Liver (tissue), 9 donors: ENCODE measurements around the gene ERICH2. TPM values are rescaled to one million over a fixed set of nuclear protein-coding genes. Genes with fewer than 3 reads are reported as not detected.

Experiments
- DNase-seq: peaks from one replicate; pipeline ENCODE4 v3.0.0-alpha.2; 2017; ENCODE audit warnings: low spot score
- H3K27ac ChIP-seq, 2 donors: one replicate each; pipeline ENCODE4 v1.7.0; 2013; ENCODE audit warnings: inconsistent platforms in 2 of 2, low read length in 2 of 2, control low read depth in 1 of 2, low read depth in 1 of 2, mild to moderate bottlenecking in 1 of 2
- H3K27me3 ChIP-seq, 4 donors: one replicate each; pipeline versions ENCODE4 v1.6.1 to v1.7.0; 2013; ENCODE audit warnings: low read length in 3 of 4, inconsistent platforms in 1 of 4, mild to moderate bottlenecking in 1 of 4, moderate library complexity in 1 of 4; ENCODE audit not compliant: control insufficient read depth in 4 of 4, insufficient read depth in 4 of 4
- H3K36me3 ChIP-seq, 4 donors: one replicate each; pipeline versions ENCODE4 v1.6.1 to v1.7.0; 2013; ENCODE audit warnings: low read length in 3 of 4, mild to moderate bottlenecking in 3 of 4, low read depth in 1 of 4, moderate library complexity in 1 of 4; ENCODE audit not compliant: control insufficient read depth in 4 of 4, insufficient read depth in 3 of 4
- H3K4me1 ChIP-seq, 4 donors: one replicate each; pipeline versions ENCODE4 v1.6.1 to v1.7.0; 2013; ENCODE audit warnings: low read length in 3 of 4, mild to moderate bottlenecking in 3 of 4, moderate library complexity in 1 of 4; ENCODE audit not compliant: control insufficient read depth in 4 of 4, insufficient read depth in 4 of 4
- H3K4me3 ChIP-seq, 3 donors: one replicate each; pipeline versions ENCODE4 v1.6.1 to v1.7.0; 2013; ENCODE audit warnings: low read length in 3 of 3, control low read depth in 1 of 3, low read depth in 1 of 3, mild to moderate bottlenecking in 1 of 3
- H3K9ac ChIP-seq, 2 donors: one replicate each; pipeline ENCODE4 v1.7.0; 2013; ENCODE audit warnings: low read length in 2 of 2, mild to moderate bottlenecking in 2 of 2, moderate library complexity in 2 of 2, control low read depth in 1 of 2, low read depth in 1 of 2
- H3K9me3 ChIP-seq, 4 donors: one replicate each; pipeline versions ENCODE4 v1.6.1 to v1.7.0; 2013; ENCODE audit warnings: low read length in 3 of 4; ENCODE audit not compliant: control insufficient read depth in 4 of 4
- EGR1 ChIP-seq, 2 donors: IDR thresholded peaks; 2 replicates each; pipeline ENCODE4 v1.6.1; 2016 to 2018; ENCODE audit warnings: antibody characterized with exemption in 2 of 2, low read depth in 2 of 2
- FOXA1 ChIP-seq: IDR thresholded peaks from 2 replicates; pipeline ENCODE4 v1.6.1; 2016; ENCODE audit warnings: antibody characterized with exemption
- FOXA2 ChIP-seq: IDR thresholded peaks from 2 replicates; pipeline ENCODE4 v1.6.1; 2016; ENCODE audit warnings: antibody characterized with exemption
- GABPA ChIP-seq, 2 donors: IDR thresholded peaks in 1 of 2; conservative IDR thresholded peaks in 1 of 2; 2 replicates each; pipeline ENCODE4 v1.6.1; 2016; ENCODE audit warnings: antibody characterized with exemption in 2 of 2, mild to moderate bottlenecking in 1 of 2, moderate library complexity in 1 of 2
- HNF4A ChIP-seq, 2 donors: conservative IDR thresholded peaks; 2 replicates each; pipeline ENCODE4 v1.6.1; 2016; ENCODE audit warnings: antibody characterized with exemption in 2 of 2, mild to moderate bottlenecking in 2 of 2
- HNF4G ChIP-seq: IDR thresholded peaks from 2 replicates; pipeline ENCODE4 v1.6.1; 2016; ENCODE audit warnings: antibody characterized with exemption
- JUND ChIP-seq, 2 donors: IDR thresholded peaks; 2 replicates each; pipeline ENCODE4 v1.6.1; 2016; ENCODE audit warnings: antibody characterized with exemption in 2 of 2
- NR2F2 ChIP-seq: IDR thresholded peaks from 2 replicates; pipeline ENCODE4 v1.6.1; 2016; ENCODE audit warnings: antibody characterized with exemption
- RAD21 ChIP-seq, 2 donors: IDR thresholded peaks; 2 replicates each; pipeline ENCODE4 v1.6.1; 2016; ENCODE audit warnings: antibody characterized with exemption in 2 of 2, mild to moderate bottlenecking in 2 of 2
- RXRA ChIP-seq, 2 donors: IDR thresholded peaks; 2 replicates each; pipeline ENCODE4 v1.6.1; 2017 to 2018; ENCODE audit warnings: antibody characterized with exemption in 2 of 2, mild to moderate bottlenecking in 1 of 2
- SP1 ChIP-seq: IDR thresholded peaks from 2 replicates; pipeline ENCODE4 v1.6.1; 2018; ENCODE audit warnings: antibody characterized with exemption, mild to moderate bottlenecking
- TAF1 ChIP-seq: conservative IDR thresholded peaks from 2 replicates; pipeline ENCODE4 v1.6.1; 2016; ENCODE audit warnings: antibody characterized with exemption, mild to moderate bottlenecking
- YY1 ChIP-seq: IDR thresholded peaks from 2 replicates; pipeline ENCODE4 v1.6.1; 2016; ENCODE audit warnings: antibody characterized with exemption, mild to moderate bottlenecking
- WGBS: extraction: QIAGEN DNeasy Blood & Tissue Kit; methylation state at CpG from one replicate; pipeline ENCODE4 v1.1.7; 2013; 5-methylcytosine and 5-hydroxymethylcytosine counted together
- polyA plus RNA-seq, 2 donors: library from polyadenylated mRNA; stranded (reverse) in 1 of 2; unstranded in 1 of 2; fragments of 200-250 nt in 1 of 2; fragments of >200 nt in 1 of 2; fragmentation: Nextera tagmentation in 1 of 2; extraction: Ambion mirVana in 1 of 2; gene quantifications; one replicate each; pipeline versions ENCODE4 v1.2.1 to v1.2.3, GENCODE V29; 2013 to 2015
- total RNA-seq, 2 donors: library from RNA; depleted of rRNA; stranded (reverse); fragments of >200 nt; gene quantifications; one replicate each; pipeline ENCODE4 v1.2.3, GENCODE V29; 2014
- TF ChIP-seq, protein P1 (sequence below): IDR thresholded peaks from 2 replicates; pipeline ENCODE4 v1.6.1; 2016; ENCODE audit warnings: antibody characterized with exemption
- TF ChIP-seq, protein P2 (sequence below): IDR thresholded peaks from 2 replicates; pipeline ENCODE4 v1.6.1; 2016; ENCODE audit warnings: antibody characterized with exemption
- TF ChIP-seq, protein P3 (sequence below): IDR thresholded peaks from 2 replicates; pipeline ENCODE4 v1.6.1; 2016; ENCODE audit warnings: antibody characterized with exemption, mild to moderate bottlenecking
- TF ChIP-seq, protein P4 (sequence below): fragments of 150-350 bp; IDR thresholded peaks from 2 replicates; pipeline ENCODE4 v1.5.1; 2017; ENCODE audit warnings: improper control_type of control experiment, low read depth, low read length; ENCODE audit not compliant: missing input control
- TF ChIP-seq, protein P5 (sequence below): IDR thresholded peaks from 2 replicates; pipeline ENCODE4 v1.6.1; 2016; ENCODE audit warnings: antibody characterized with exemption
- donor health status: healthy.
- donor health status: healthy.
- donor health status: healthy.
- donor health status: healthy.
- donor health status: healthy.

Gene ERICH2
- total and polyA plus RNA-seq, 4 donors, result 0.39 to 3.0 (median 0.42) TPM; not detected in 1

DNA sequence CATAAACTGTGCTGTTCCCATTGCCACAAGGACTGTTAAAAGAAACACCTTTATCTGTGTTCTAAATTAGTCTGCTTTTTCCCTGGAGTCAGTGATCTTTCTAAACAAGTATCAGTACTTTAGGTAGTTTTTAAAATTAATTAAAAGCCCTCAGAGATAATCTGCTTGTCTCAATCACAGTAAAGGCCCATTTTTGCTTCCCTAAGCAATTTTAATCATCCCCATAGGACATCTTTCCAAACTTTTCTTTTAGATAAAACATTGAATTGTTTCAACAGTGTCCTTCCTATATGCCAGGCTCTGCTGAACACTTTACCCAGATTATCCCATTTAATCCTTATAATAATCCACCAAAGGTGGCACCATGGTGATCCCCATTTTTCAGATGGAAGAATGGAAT lies 3.9 kb downstream of the ERICH2 start (continued):
- TF ChIP-seq NR2F2, result no peak
- no peak for TF ChIP-seq HNF4G
- no peak for TF ChIP-seq RXRA (IDR thresholded peaks at IDR 0.05)
- TF ChIP-seq FOXA2, result no peak
- TF ChIP-seq, protein P1, sequence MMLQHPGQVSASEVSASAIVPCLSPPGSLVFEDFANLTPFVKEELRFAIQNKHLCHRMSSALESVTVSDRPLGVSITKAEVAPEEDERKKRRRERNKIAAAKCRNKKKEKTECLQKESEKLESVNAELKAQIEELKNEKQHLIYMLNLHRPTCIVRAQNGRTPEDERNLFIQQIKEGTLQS, result no peak
- no peak for TF ChIP-seq GABPA (IDR thresholded peaks at IDR 0.05 in 1 of 2, conservative IDR thresholded peaks at IDR 0.05 in 1 of 2)
- TF ChIP-seq, protein P2, sequence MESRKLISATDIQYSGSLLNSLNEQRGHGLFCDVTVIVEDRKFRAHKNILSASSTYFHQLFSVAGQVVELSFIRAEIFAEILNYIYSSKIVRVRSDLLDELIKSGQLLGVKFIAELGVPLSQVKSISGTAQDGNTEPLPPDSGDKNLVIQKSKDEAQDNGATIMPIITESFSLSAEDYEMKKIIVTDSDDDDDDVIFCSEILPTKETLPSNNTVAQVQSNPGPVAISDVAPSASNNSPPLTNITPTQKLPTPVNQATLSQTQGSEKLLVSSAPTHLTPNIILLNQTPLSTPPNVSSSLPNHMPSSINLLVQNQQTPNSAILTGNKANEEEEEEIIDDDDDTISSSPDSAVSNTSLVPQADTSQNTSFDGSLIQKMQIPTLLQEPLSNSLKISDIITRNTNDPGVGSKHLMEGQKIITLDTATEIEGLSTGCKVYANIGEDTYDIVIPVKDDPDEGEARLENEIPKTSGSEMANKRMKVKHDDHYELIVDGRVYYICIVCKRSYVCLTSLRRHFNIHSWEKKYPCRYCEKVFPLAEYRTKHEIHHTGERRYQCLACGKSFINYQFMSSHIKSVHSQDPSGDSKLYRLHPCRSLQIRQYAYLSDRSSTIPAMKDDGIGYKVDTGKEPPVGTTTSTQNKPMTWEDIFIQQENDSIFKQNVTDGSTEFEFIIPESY, result no peak
- TF ChIP-seq EGR1 (IDR thresholded peaks at IDR 0.05; ENCODE audit: low read depth in 2 of 2), result no peak

DNA sequence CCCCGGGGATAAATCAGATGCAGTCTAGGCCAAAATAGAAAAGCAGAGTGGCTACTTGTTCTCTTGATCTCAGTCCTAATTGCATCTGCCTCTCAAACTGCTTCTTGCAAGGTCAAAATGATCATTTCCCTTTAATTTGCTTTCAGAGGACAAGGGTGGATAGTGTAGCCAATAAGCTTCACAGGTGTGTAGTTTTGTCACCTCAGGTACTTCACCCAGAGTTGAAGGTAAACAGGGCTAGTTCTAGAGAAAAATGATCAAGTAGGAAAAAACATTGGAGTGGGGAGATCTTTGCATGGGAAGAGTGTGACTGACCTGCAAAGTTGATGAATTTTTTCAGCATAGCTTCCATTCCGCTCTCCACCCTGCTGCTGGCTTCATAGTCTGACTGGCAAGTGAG lies 8.7 kb downstream of the ERICH2 start:
- DNase-seq, result no peak

DNA sequence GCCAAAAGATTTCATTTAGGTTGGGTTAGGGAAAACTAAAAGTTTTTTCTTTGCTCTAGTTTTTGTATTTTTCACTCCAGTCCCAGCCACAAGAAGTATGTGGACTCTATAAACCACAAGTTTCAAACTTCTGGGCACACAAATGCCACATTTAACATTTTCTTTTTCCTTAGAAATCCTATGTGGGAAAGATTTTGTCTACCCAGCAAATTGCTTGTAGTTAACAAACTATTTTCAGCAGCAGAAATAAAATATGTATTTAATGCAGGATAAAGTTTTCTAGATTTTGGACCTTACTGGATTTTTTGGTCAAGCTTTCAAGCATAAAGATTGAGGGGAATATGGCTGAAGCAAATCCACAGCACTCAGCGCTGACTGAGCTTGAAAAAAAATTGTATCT lies 9.1 kb downstream of the ERICH2 start:
- H3K9me3 ChIP-seq, result no peaks in the 10 kb centered on the region
- no peak overlapping the region for H3K4me3 ChIP-seq
- no peak overlapping the region for H3K9ac ChIP-seq
- H3K36me3 ChIP-seq, result no peaks in the 10 kb centered on the region
- peaks cover 0 to 1% (median 0%) of the 10 kb centered on the region in 4 donors for H3K4me1 ChIP-seq
- no peak for TF ChIP-seq GABPA (IDR thresholded peaks at IDR 0.05 in 1 of 2, conservative IDR thresholded peaks at IDR 0.05 in 1 of 2)
- TF ChIP-seq, protein P3, sequence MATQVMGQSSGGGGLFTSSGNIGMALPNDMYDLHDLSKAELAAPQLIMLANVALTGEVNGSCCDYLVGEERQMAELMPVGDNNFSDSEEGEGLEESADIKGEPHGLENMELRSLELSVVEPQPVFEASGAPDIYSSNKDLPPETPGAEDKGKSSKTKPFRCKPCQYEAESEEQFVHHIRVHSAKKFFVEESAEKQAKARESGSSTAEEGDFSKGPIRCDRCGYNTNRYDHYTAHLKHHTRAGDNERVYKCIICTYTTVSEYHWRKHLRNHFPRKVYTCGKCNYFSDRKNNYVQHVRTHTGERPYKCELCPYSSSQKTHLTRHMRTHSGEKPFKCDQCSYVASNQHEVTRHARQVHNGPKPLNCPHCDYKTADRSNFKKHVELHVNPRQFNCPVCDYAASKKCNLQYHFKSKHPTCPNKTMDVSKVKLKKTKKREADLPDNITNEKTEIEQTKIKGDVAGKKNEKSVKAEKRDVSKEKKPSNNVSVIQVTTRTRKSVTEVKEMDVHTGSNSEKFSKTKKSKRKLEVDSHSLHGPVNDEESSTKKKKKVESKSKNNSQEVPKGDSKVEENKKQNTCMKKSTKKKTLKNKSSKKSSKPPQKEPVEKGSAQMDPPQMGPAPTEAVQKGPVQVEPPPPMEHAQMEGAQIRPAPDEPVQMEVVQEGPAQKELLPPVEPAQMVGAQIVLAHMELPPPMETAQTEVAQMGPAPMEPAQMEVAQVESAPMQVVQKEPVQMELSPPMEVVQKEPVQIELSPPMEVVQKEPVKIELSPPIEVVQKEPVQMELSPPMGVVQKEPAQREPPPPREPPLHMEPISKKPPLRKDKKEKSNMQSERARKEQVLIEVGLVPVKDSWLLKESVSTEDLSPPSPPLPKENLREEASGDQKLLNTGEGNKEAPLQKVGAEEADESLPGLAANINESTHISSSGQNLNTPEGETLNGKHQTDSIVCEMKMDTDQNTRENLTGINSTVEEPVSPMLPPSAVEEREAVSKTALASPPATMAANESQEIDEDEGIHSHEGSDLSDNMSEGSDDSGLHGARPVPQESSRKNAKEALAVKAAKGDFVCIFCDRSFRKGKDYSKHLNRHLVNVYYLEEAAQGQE, result no peak
- TF ChIP-seq FOXA2, result no peak
- TF ChIP-seq NR2F2, result no peak
- no peak for TF ChIP-seq SP1
- TF ChIP-seq RAD21 (IDR thresholded peaks at IDR 0.05), result no peak
- TF ChIP-seq, protein P4, sequence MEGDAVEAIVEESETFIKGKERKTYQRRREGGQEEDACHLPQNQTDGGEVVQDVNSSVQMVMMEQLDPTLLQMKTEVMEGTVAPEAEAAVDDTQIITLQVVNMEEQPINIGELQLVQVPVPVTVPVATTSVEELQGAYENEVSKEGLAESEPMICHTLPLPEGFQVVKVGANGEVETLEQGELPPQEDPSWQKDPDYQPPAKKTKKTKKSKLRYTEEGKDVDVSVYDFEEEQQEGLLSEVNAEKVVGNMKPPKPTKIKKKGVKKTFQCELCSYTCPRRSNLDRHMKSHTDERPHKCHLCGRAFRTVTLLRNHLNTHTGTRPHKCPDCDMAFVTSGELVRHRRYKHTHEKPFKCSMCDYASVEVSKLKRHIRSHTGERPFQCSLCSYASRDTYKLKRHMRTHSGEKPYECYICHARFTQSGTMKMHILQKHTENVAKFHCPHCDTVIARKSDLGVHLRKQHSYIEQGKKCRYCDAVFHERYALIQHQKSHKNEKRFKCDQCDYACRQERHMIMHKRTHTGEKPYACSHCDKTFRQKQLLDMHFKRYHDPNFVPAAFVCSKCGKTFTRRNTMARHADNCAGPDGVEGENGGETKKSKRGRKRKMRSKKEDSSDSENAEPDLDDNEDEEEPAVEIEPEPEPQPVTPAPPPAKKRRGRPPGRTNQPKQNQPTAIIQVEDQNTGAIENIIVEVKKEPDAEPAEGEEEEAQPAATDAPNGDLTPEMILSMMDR, result no peak
- no peak for TF ChIP-seq JUND (IDR thresholded peaks at IDR 0.05)
- TF ChIP-seq, protein P2, result no peak
- TF ChIP-seq, protein P1, result no peak
- no peak for TF ChIP-seq HNF4A (conservative IDR thresholded peaks at IDR 0.05)
- TF ChIP-seq YY1, result no peak
- TF ChIP-seq RXRA (IDR thresholded peaks at IDR 0.05), result no peak
- TF ChIP-seq FOXA1, result no peak
- no peak for TF ChIP-seq HNF4G
- no peak for TF ChIP-seq TAF1
- TF ChIP-seq, protein P5, sequence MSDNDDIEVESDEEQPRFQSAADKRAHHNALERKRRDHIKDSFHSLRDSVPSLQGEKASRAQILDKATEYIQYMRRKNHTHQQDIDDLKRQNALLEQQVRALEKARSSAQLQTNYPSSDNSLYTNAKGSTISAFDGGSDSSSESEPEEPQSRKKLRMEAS, result no peak
- no peaks in the 10 kb centered on the region for H3K27me3 ChIP-seq
- DNase-seq, result no peak
- no peak overlapping the region for H3K27ac ChIP-seq
- 98% methylated on average over 1 of the region's 1 CpG for WGBS

More for the DNA sequence above, 8.7 kb downstream of the ERICH2 start:
- WGBS, result 37% methylated on average over 2 of the region's 2 CpGs
- TF ChIP-seq EGR1 (IDR thresholded peaks at IDR 0.05; ENCODE audit: low read depth in 2 of 2), result no peak
- Histone ChIP-seq H3K9ac (no peak overlapping the region), H3K27me3 (no peaks in the 10 kb centered on the region), H3K27ac (no peak overlapping the region), H3K4me3 (no peak overlapping the region), H3K9me3 (no peaks in the 10 kb centered on the region), H3K4me1 (peaks cover 0 to 1% (median 0%) of the 10 kb centered on the region in 4 donors), H3K36me3 (no peaks in the 10 kb centered on the region)
